HepG2 (cell line): ENCODE data around the gene ZBTB7B. TPM values are rescaled to one million over a fixed set of nuclear protein-coding genes. Genes with fewer than 3 reads are reported as not detected.

ENCODE experiments used
- BRD4 ChIP-seq: sonication (generic); formaldehyde crosslinking; IDR thresholded peaks from 2 replicates; pipeline ENCODE4 v1.4.0; 2020; ENCODE audit warnings: missing genetic modification reagents
- HIVEP1 ChIP-seq: sonication (generic); formaldehyde crosslinking; IDR thresholded peaks from 2 replicates; pipeline ENCODE4 v1.4.0; 2020; ENCODE audit warnings: mild to moderate bottlenecking, missing genetic modification reagents
- MAX ChIP-seq: IDR thresholded peaks from 2 replicates; pipeline ENCODE4 v1.6.1; 2012; ENCODE audit warnings: inconsistent platforms
- RERE ChIP-seq: IDR thresholded peaks from 2 replicates; pipeline ENCODE4 v1.6.1; 2016; ENCODE audit warnings: low read depth, missing genetic modification reagents, missing compliant biosample characterization
- RFX3 ChIP-seq: IDR thresholded peaks from 2 replicates; pipeline ENCODE4 v1.6.1; 2016; ENCODE audit warnings: missing biosample characterization, missing genetic modification reagents
- SOX13 ChIP-seq, 3 experiments: fragments of 450-650 bp in 1 of 3; sonication (generic) in 1 of 3; formaldehyde crosslinking in 1 of 3; IDR thresholded peaks in 2 of 3; conservative IDR thresholded peaks in 1 of 3; 2 replicates each; pipeline versions ENCODE4 v1.5.0 to v1.6.1; 2016 to 2020; ENCODE audit warnings: antibody characterized with exemption in 1 of 3, mild to moderate bottlenecking in 1 of 3, missing compliant biosample characterization in 1 of 3, missing genetic modification reagents in 1 of 3, moderate library complexity in 1 of 3
- XRCC5 ChIP-seq: fragments of 200-400 bp; formaldehyde crosslinking; optimal IDR thresholded peaks from 2 replicates; pipeline ENCODE3; 2017; ENCODE audit warnings: mild to moderate bottlenecking, low read length
- ZMYM3 ChIP-seq: sonication (generic); formaldehyde crosslinking; IDR thresholded peaks from 2 replicates; pipeline ENCODE4 v1.5.1; 2020; ENCODE audit warnings: mild to moderate bottlenecking, missing genetic modification reagents
- ZNF615 ChIP-seq: sonication (generic); formaldehyde crosslinking; IDR thresholded peaks from 2 replicates; pipeline ENCODE4 v1.5.0; 2020; ENCODE audit warnings: mild to moderate bottlenecking, missing genetic modification reagents, borderline replicate concordance
- ZNF776 ChIP-seq: sonication (generic); formaldehyde crosslinking; IDR thresholded peaks from 2 replicates; pipeline ENCODE4 v1.4.0; 2020; ENCODE audit warnings: mild to moderate bottlenecking, missing genetic modification reagents
- polyA plus RNA-seq, 8 experiments: library from polyadenylated mRNA; depleted of rRNA in 3 of 8; stranded (reverse) in 7 of 8; unstranded in 1 of 8; fragments of >200 nt; fragmentation: Illumina TruSeq in 4 of 8; extraction: Trizol in 4 of 8; gene quantifications; 2 replicates each; pipeline versions ENCODE4 v1.2.1 to v1.2.3, GENCODE V29; 2011 to 2016; ENCODE audit warnings: low read depth in 4 of 8, missing spikeins in 1 of 8, mixed read lengths in 1 of 8; ENCODE audit not compliant: insufficient read depth in 1 of 8
- total RNA-seq, 5 experiments: library from RNA; depleted of rRNA; stranded (reverse); fragments of >200 nt; fragmentation: Illumina TruSeq; extraction: Trizol; gene quantifications; 2 replicates each; pipeline ENCODE4 v1.2.3, GENCODE V29; 2016; ENCODE audit warnings: low read depth in 1 of 5
- TF ChIP-seq, protein P1 (sequence below): sonication (generic); formaldehyde crosslinking; IDR thresholded peaks from 2 replicates; pipeline ENCODE4 v1.8.1; 2023; ENCODE audit warnings: mild to moderate bottlenecking, missing genetic modification reagents, borderline replicate concordance
- TF ChIP-seq, protein P2 (sequence below): sonication (generic); formaldehyde crosslinking; IDR thresholded peaks from 2 replicates; pipeline ENCODE4 v1.4.0; 2020; ENCODE audit warnings: missing genetic modification reagents, borderline replicate concordance

The ZBTB7B gene
- total and polyA plus RNA-seq, 2 of the 13 experiments (the other 11 are each of a cell fraction or from before 2014, with no cell fraction given), result 15.5 to 17.5 TPM

DNA sequence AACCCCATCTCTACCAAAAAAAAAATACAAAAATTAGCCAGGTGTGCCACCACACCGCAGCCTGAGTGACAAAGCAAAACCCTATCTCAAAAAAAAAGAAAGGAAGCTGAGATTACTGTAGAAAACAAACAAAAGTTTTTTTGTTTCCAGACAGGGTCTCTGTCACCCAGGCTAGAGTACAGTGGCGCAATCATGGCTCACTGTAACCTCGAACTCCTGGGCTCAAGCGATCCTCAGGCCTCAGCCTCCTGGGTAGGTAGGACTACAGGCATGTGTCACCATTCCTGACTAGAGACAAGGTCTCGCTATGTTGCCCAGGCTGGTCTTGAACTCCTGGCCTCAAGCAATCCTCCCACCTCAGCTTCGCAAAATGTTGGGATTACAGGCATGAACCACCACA, 38.2 kb upstream of the ZBTB7B start (continued):
- no peak for TF ChIP-seq BRD4
- TF ChIP-seq ZNF615, result no peak
- TF ChIP-seq ZMYM3 (CRISPR knock-in tag), result peak; percentile 45; the same call in 1 of the 2 replicates
- TF ChIP-seq MAX, result no peak
- TF ChIP-seq, protein P1, sequence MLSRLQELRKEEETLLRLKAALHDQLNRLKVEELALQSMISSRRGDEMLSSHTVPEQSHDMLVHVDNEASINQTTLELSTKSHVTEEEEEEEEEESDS (CRISPR knock-in tag), result no peak
- TF ChIP-seq, protein P2, sequence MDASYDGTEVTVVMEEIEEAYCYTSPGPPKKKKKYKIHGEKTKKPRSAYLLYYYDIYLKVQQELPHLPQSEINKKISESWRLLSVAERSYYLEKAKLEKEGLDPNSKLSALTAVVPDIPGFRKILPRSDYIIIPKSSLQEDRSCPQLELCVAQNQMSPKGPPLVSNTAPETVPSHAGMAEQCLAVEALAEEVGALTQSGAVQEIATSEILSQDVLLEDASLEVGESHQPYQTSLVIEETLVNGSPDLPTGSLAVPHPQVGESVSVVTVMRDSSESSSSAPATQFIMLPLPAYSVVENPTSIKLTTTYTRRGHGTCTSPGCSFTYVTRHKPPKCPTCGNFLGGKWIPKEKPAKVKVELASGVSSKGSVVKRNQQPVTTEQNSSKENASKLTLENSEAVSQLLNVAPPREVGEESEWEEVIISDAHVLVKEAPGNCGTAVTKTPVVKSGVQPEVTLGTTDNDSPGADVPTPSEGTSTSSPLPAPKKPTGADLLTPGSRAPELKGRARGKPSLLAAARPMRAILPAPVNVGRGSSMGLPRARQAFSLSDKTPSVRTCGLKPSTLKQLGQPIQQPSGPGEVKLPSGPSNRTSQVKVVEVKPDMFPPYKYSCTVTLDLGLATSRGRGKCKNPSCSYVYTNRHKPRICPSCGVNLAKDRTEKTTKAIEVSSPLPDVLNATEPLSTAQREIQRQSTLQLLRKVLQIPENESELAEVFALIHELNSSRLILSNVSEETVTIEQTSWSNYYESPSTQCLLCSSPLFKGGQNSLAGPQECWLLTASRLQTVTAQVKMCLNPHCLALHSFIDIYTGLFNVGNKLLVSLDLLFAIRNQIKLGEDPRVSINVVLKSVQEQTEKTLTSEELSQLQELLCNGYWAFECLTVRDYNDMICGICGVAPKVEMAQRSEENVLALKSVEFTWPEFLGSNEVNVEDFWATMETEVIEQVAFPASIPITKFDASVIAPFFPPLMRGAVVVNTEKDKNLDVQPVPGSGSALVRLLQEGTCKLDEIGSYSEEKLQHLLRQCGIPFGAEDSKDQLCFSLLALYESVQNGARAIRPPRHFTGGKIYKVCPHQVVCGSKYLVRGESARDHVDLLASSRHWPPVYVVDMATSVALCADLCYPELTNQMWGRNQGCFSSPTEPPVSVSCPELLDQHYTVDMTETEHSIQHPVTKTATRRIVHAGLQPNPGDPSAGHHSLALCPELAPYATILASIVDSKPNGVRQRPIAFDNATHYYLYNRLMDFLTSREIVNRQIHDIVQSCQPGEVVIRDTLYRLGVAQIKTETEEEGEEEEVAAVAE, result no peak
- no peak for TF ChIP-seq SOX13 (IDR thresholded peaks at IDR 0.05)
- peak in 1 of 2 experiments; percentile 31; a peak in 1 of 4 replicates for TF ChIP-seq SOX13 (CRISPR knock-in tag; conservative IDR thresholded peaks at IDR 0.05 in 1 of 2, IDR thresholded peaks at IDR 0.05 in 1 of 2)
- no peak for TF ChIP-seq XRCC5
- no peak for TF ChIP-seq RFX3 (CRISPR knock-in tag)
- no peak for TF ChIP-seq HIVEP1 (CRISPR knock-in tag)
- TF ChIP-seq RERE, result no peak
- TF ChIP-seq ZNF776 (CRISPR knock-in tag), result no peak
